Ovary (tissue), 3 donors: ENCODE measurements around the gene GCA.

ENCODE experiments used
- CTCF ChIP-seq, 3 donors: fragments of 450-650 bp in 2 of 3; fragments of 200-600 bp in 1 of 3; IDR thresholded peaks; one replicate each; pipeline versions ENCODE4 v1.5.1 to v1.8.0; 2016 to 2022; ENCODE audit warnings: antibody characterized with exemption in 3 of 3, mild to moderate bottlenecking in 1 of 3
- POLR2A ChIP-seq: fragments of 450-650 bp; IDR thresholded peaks from one replicate; pipeline ENCODE4 v1.6.1; 2017; ENCODE audit warnings: antibody characterized with exemption, mild to moderate bottlenecking, moderate library complexity
- donor health status: DM: no; HTN: no; CAD: no.

- TF ChIP-seq CTCF (IDR thresholded peaks at IDR 0.05) (no peak), POLR2A (no peak)
Measured at GRCh38 chr2:162342321-162342720, 1.6 kb upstream of the GCA start.
